Breast epithelium (tissue), 3 donors: ENCODE measurements around the gene UBE2H.

Source experiments
- POLR2A ChIP-seq: fragments of 450-650 bp; IDR thresholded peaks from one replicate; pipeline ENCODE4 v1.6.1; 2016; ENCODE audit warnings: antibody characterized with exemption, mild to moderate bottlenecking, moderate library complexity
- POLR2AphosphoS5 ChIP-seq, 3 donors: sonication (generic); formaldehyde crosslinking; IDR thresholded peaks; one replicate each; pipeline ENCODE4 v1.6.1; 2017; ENCODE audit warnings: antibody characterized with exemption in 3 of 3

DNA sequence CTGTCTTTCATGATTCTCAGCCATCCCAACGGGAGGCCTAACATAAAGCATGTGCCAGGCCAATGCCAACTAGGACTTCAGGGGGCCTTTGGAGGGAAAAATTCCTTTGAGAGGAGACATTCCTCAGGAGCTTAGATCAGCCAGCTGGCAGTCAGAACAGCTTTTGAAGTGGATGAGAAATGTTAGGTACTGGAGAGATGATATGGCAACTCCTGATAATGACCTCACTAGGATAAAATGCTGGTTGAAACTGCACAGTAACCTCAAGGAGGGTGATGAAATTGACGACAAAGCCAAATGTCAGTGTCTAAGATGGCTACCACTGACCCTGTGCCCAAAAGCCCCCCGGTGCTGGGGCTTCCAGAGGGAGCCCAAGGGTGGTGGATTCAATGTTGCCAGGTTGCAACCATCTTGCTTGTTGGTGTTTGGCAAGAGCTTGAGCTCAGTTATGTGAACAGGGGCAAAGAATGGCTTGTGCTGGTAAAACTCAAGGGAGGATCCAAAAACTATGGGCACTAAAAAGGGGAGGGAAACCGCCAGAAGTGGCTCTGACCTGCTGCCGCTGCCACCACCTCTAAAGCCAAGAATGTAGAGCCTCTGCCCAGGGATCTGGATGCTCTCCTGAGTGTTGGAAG lies 121.2 kb downstream of the UBE2H start:
- TF ChIP-seq POLR2A (no peak), POLR2AphosphoS5 (IDR thresholded peaks at IDR 0.05) (peak in 2 of 3 donors; percentile 4 to 71)
